Measurements from ENCODE around the gene IL1RAPL2. TPM values are rescaled to one million over a fixed set of nuclear protein-coding genes. Genes with fewer than 3 reads are reported as not detected.

IL1RAPL2 gene
- total RNA-seq, 1 donor from 2014 or later: not detected

- Histone ChIP-seq H3K36me3 (no peaks in the 10 kb centered on the region), H3K9me3 (no peaks in the 10 kb centered on the region), H3K4me1 (no peaks in the 10 kb centered on the region), H3K27me3 (no peaks in the 10 kb centered on the region), H3K4me3 (no peak overlapping the region), H3K27ac (no peak overlapping the region)
- intact Hi-C loops (cut with DNase I): no loop called here
- DNase-seq (ENCODE audit: low spot score in 2 of 2): no peak
- TF ChIP-seq, protein P1, sequence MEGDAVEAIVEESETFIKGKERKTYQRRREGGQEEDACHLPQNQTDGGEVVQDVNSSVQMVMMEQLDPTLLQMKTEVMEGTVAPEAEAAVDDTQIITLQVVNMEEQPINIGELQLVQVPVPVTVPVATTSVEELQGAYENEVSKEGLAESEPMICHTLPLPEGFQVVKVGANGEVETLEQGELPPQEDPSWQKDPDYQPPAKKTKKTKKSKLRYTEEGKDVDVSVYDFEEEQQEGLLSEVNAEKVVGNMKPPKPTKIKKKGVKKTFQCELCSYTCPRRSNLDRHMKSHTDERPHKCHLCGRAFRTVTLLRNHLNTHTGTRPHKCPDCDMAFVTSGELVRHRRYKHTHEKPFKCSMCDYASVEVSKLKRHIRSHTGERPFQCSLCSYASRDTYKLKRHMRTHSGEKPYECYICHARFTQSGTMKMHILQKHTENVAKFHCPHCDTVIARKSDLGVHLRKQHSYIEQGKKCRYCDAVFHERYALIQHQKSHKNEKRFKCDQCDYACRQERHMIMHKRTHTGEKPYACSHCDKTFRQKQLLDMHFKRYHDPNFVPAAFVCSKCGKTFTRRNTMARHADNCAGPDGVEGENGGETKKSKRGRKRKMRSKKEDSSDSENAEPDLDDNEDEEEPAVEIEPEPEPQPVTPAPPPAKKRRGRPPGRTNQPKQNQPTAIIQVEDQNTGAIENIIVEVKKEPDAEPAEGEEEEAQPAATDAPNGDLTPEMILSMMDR (IDR thresholded peaks at IDR 0.05): no peak
Measured at GRCh38 chrX:105150036-105150435, 584.0 kb downstream of the IL1RAPL2 start.

- no peak for DNase-seq (ENCODE audit: low spot score in 2 of 2)
- Histone ChIP-seq H3K27me3 (no peaks in the 10 kb centered on the region), H3K4me3 (no peak overlapping the region), H3K9me3 (no peaks in the 10 kb centered on the region), H3K36me3 (no peaks in the 10 kb centered on the region), H3K27ac (no peak overlapping the region), H3K4me1 (no peaks in the 10 kb centered on the region)
- intact Hi-C loops (cut with DNase I): no loop called here
- TF ChIP-seq, protein P1 (IDR thresholded peaks at IDR 0.05): no peak
Measured at GRCh38 chrX:105150557-105150956, 584.6 kb downstream of the IL1RAPL2 start.

DNA sequence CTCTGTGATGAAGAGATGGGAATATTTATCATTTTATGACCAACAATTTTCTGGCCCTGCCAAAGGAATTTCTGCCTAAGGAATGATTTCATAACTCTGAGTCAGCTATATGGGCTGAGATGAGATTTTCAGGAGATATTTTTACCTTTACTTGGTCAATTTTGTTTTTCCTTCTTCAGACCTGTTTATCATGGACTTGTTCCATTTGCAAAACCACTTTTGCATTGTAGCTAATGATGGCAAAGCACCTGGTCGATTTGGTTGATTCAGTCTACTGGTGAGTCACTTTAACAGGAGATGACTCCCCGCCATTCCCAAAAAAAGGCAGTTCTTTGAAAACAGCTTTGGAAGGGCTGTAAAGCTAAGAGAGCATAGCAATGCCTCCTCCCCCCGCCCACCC, 601.2 kb downstream of the IL1RAPL2 start:
- intact Hi-C loops (cut with DNase I): no loop called here
- TF ChIP-seq, protein P1 (IDR thresholded peaks at IDR 0.05): no peak

GRCh38 chrX:105168577-105168976, 602.6 kb downstream of the IL1RAPL2 start:
- Histone ChIP-seq H3K36me3 (no peaks in the 10 kb centered on the region), H3K4me1 (no peaks in the 10 kb centered on the region), H3K9me3 (no peaks in the 10 kb centered on the region), H3K27ac (no peak overlapping the region), H3K27me3 (no peaks in the 10 kb centered on the region), H3K4me3 (no peak overlapping the region)
- DNase-seq (ENCODE audit: low spot score in 2 of 2): no peak
- intact Hi-C loops (cut with DNase I): no loop called here
- TF ChIP-seq, protein P1 (IDR thresholded peaks at IDR 0.05): no peak

More for the DNA sequence above, 601.2 kb downstream of the IL1RAPL2 start:
- no peak for DNase-seq (ENCODE audit: low spot score in 2 of 2)
- Histone ChIP-seq H3K27ac (no peak overlapping the region), H3K9me3 (no peaks in the 10 kb centered on the region), H3K36me3 (no peaks in the 10 kb centered on the region), H3K27me3 (no peaks in the 10 kb centered on the region), H3K4me3 (no peak overlapping the region), H3K4me1 (no peaks in the 10 kb centered on the region)

GRCh38 chrX:105173071-105173470, 607.1 kb downstream of the IL1RAPL2 start:
- H3K9me3 ChIP-seq: no peaks in the 10 kb centered on the region
- TF ChIP-seq, protein P1 (IDR thresholded peaks at IDR 0.05): no peak
- H3K4me1 ChIP-seq: no peaks in the 10 kb centered on the region
- H3K4me3 ChIP-seq: no peak overlapping the region
- no peak overlapping the region for H3K27ac ChIP-seq
- H3K27me3 ChIP-seq: no peaks in the 10 kb centered on the region
- DNase-seq (ENCODE audit: low spot score in 2 of 2): no peak
- intact Hi-C loops (cut with DNase I): no loop called here
- no peaks in the 10 kb centered on the region for H3K36me3 ChIP-seq

DNA sequence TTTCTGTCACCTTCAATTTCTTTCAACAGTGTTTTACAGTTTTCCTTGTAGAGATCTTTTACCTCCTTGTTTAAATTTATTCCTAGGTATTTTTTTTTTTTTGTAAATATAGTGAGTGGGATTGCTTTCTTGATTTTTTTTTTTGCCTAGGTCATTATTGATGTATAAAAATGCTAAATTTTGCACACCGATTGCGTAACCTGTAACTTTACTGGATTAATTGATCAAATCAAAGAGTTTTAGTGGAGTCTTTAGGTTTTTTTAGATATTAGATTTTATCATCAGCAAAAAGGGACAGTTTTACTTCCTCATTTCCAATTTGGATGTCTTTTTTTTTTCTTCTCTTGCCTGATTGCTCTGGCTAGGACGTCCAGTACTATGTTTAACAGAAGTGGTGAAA, 613.6 kb downstream of the IL1RAPL2 start:
- DNase-seq (ENCODE audit: low spot score in 2 of 2): no peak
- no peak overlapping the region for H3K27ac ChIP-seq
- no peaks in the 10 kb centered on the region for H3K36me3 ChIP-seq
- peaks cover 0 to 9% of the 10 kb centered on the region in 2 donors for H3K9me3 ChIP-seq
- TF ChIP-seq, protein P1 (IDR thresholded peaks at IDR 0.05): no peak
- no peaks in the 10 kb centered on the region for H3K4me1 ChIP-seq
- H3K27me3 ChIP-seq: no peaks in the 10 kb centered on the region
- no peak overlapping the region for H3K4me3 ChIP-seq
- intact Hi-C loops (cut with DNase I): no loop called here
